NCI-H1436 (cell line): ENCODE results near the gene DNAH6.
"Not testable (repeated sequence)": the region's sequence is repeated elsewhere in the genome, so short reads cannot be mapped to it uniquely, and the experiment has no call there.

Source experiments
- DNase-seq: peaks from one replicate; lab custom pipeline; 2025; lab: John Stamatoyannopoulos, UW

The DNAH6 gene

GRCh38 chr2:84757648-84758047 is 241.3 kb downstream of the DNAH6 start:
- no peak for DNase-seq

DNA sequence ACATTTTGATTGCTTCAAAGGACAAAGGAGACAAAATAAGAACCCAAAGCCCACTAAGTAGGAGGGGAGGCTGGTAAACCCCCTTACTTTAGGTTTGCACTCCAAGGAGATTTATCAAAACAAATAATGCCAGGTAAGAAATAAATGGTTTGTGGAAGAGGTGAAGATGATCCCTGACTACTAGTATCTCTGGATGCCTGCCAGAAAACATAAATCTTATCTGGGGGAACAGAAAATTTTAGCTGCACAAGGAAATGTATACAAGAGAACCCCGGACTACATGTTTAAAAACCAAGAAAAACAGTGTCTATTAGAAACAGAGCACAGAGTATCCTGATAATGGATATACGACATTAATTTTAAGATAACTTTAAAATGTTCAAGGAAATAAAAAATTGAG is 250.5 kb downstream of the DNAH6 start:
- DNase-seq: no peak

DNA sequence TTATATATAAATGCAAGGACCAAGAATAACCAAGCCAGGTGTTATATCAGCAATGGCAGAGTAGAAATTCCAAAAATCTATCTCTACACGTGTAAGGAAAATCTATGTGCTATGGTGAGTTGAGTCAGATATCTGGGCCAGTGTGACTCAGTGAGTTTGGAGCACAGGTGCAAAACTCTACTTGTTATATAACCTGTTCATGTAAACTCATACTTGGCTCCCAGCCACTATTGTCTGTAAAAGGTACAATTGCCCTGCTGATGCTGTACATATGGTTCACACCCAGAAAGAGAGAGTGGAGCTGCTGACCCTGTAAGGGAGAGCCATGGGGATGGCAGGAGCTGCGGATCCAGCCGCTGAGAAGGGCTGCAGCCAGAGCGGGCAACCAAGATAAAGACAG is 252.5 kb downstream of the DNAH6 start:
- DNase-seq: no peak

DNA sequence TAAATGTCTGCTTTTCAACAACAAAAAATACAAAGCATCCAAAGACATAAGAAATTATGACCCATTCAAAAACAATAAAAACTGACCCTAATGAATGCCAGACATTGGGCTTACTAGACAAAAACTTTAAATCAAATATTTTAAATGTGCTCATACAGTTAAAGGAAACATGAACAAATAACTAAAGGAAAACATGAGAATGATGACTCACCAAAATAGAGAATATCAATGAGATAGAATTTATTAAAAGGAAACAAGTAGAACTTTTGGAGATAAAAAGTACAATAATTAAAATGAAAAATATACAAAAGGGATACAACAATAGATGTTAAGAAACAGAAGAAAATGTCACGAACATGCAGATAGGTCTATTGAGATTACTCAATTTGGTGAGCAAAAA is 254.0 kb downstream of the DNAH6 start:
- DNase-seq: no peak

DNA sequence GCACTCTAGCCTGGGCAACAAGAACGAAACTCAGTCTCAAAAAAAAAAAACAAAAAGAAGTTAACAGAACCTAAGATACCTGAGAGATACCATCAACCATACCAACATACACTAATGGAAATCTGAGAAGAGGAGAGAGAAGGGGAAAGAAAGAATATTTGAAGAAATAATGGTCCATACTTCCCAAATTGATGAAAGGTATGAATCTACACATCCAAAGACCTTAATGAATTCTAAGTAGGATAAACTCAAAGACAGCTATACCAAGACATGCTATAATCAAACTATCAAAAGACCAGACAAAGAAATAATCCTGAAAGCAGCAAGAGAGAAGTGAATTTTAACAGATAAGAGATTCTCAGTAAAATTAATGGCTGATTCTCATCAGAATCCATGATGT is 255.0 kb downstream of the DNAH6 start:
- no peak for DNase-seq

- DNase-seq: not testable (repeated sequence)
Observed at GRCh38 chr2:84773562-84773961, 257.3 kb downstream of the DNAH6 start.

- DNase-seq: no peak
Observed at GRCh38 chr2:84776011-84776410, 259.7 kb downstream of the DNAH6 start.

DNA sequence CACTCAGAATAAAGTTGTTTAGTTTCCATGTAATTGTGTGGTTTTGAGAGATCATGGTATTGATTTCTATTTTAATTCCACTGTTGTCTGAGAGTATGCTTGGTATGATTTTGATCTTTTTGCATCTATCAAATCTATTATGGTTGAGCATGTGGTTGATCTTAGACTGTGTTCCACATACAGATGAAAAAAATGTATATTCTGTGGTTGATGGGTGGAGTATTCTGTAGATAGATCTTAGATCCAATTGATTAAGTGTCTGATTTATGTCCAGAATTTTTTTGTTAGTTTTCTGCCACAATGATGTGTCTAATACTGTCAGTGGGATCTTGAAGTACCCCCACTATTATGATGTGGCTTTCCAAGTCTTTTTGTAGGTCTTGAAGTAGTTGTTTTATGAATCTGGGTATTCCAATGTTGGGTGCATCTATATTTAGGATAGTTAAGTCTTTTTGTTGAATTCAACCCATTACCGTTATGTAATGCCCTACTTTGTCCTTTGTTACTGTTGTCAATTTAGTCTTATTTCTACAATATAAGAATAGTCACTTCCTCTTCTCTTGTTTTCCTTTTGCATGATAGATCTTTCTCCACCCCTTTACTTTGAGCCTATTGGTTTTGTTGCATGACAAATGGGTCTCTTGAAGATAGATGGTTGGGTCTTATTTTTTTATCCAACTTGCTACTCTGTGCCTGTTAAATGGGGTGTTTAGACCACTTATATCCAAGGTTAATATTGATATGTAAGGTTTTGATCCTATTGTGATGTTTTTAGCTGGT is 262.8 kb downstream of the DNAH6 start:
- DNase-seq: no peak

DNA sequence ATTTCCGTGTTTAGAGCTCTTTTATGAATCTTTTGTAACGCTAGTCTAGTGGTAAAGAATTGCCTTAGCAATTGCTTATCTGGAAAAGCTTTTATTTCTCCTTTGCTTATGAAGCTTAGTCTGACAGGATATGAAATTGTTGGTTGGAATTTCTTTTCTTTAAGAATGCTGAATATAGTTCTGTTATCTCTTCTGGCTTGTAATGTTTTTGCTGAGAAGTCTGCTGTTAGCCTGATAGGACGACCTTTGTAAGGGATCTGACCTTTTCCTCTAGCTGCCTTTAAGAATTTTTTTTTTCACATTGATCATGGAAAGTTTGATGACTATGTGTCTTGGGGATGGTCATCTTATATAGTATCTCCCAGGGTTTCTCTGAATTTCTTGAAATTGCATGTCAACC is 263.5 kb downstream of the DNAH6 start:
- DNase-seq: no peak

GRCh38 chr2:84781942-84782716 is 265.8 kb downstream of the DNAH6 start:
- no peak for DNase-seq

- DNase-seq: no peak
Observed at GRCh38 chr2:84782717-84783442, 266.6 kb downstream of the DNAH6 start.

DNA sequence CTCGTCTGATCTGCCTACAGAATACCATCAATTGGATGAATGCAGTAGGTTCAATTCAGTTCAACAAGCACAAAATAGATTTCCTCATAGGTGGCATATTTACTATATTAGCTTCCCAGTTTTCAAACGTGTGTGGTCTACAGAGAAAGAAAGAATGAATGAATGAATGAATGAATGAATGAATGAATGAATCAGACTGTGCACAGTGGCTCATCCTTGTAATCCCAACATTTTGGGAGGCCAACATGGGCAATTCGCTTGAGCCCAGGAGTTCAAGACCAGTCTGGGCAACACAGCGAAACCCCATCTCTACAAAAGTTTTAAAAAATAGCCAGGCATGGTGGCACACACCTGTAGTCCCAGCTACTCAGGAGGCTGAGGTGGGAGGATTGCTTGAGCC is 269.7 kb downstream of the DNAH6 start:
- DNase-seq: no peak

GRCh38 chr2:84786601-84787000 is 270.3 kb downstream of the DNAH6 start:
- DNase-seq: no peak

DNA sequence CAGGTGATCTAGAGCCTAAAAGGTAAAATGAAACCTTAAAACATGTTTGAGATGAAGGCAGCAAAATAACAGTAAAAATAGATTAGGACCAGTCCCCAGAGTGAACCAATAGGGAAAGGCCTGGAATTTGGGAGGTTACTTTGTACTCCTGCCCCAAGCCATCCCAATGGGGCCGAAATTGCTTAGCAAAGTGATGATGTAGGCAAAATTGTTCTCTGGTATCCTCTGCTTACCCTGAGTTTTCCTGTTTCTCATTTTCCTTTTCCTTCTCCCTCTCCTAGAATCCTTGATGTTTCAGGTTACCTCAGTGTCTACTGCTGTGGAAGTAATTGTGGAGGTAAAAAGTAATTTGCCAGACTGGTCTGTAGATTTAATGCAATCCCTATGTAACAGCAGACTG is 271.7 kb downstream of the DNAH6 start:
- DNase-seq: no peak

- no peak for DNase-seq
Observed at GRCh38 chr2:84788498-84788897, 272.2 kb downstream of the DNAH6 start.

GRCh38 chr2:84792856-84793522 is 276.7 kb downstream of the DNAH6 start:
- no peak for DNase-seq

- no peak for DNase-seq
Observed at GRCh38 chr2:84793641-84794040, 277.3 kb downstream of the DNAH6 start.

- DNase-seq: no peak
Observed at GRCh38 chr2:84796798-84797197, 280.5 kb downstream of the DNAH6 start.

- DNase-seq: no peak
Observed at GRCh38 chr2:84797271-84797670, 281.0 kb downstream of the DNAH6 start.

- no peak for DNase-seq
Observed at GRCh38 chr2:84799772-84800171, 283.5 kb downstream of the DNAH6 start.

- DNase-seq: no peak
Observed at GRCh38 chr2:84800194-84800805, 284.0 kb downstream of the DNAH6 start.

DNA sequence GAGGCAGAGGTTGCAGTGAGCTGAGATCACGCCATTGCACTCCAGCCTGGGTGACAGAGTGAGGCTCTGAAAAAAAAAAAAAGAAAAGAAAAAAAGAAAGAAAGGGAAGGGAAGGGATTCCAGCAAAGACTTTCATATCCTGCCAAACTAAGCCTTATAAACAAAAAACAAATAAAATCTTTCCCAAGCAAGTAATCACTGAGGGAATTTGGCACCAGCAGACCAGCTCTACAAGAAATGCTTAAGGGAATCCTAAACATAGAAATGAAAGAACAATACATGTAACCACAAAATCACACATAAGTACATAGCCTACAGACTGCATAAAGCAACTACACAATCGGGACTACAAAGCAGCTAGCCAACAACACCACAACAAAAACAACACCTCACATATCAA is 285.5 kb downstream of the DNAH6 start:
- DNase-seq: no peak
